ENCODE data around the gene LKAAEAR1. TPM values are rescaled to one million over a fixed set of nuclear protein-coding genes. Genes with fewer than 3 reads are reported as not detected.

The LKAAEAR1 gene
- total and polyA plus RNA-seq, 2 of the 13 experiments (the other 11 are each of a cell fraction or from before 2014, with no cell fraction given) = not detected

GRCh38 chr20:64082126-64082731 is 2.0 kb downstream of the LKAAEAR1 start (continued):
- 0 out of 2 replicates have a peak, but pooled peaks have one; percentile 4 for TF ChIP-seq IRF9 (CRISPR knock-in tag; IDR thresholded peaks at IDR 0.05; ENCODE audit: borderline replicate concordance)
- 0 out of 2 replicates have a peak, but pooled peaks have one; percentile 26 for TF ChIP-seq ZNF564 (CRISPR knock-in tag; IDR thresholded peaks at IDR 0.05)
- TF ChIP-seq ZFP1 (CRISPR knock-in tag; IDR thresholded peaks at IDR 0.05) = no peak
- TF ChIP-seq ZNF317 (CRISPR knock-in tag; IDR thresholded peaks at IDR 0.05) = no peak
- no peak for TF ChIP-seq SETDB1 (CRISPR knock-in tag; IDR thresholded peaks at IDR 0.05; ENCODE audit: borderline replicate concordance)
- no peak for TF ChIP-seq FOSL1 (CRISPR knock-in tag; IDR thresholded peaks at IDR 0.05; ENCODE audit: borderline replicate concordance)
- no peak for TF ChIP-seq NFKB2 (CRISPR knock-in tag; IDR thresholded peaks at IDR 0.05; ENCODE audit: borderline replicate concordance)
- TF ChIP-seq MLLT10 (CRISPR knock-in tag; IDR thresholded peaks at IDR 0.05) = no peak
- TF ChIP-seq ZSCAN22 (CRISPR knock-in tag; IDR thresholded peaks at IDR 0.05) = no peak
- no peak for TF ChIP-seq ZKSCAN8 (CRISPR knock-in tag; IDR thresholded peaks at IDR 0.05; ENCODE audit: borderline replicate concordance)
- no peak for TF ChIP-seq IKZF4 (CRISPR knock-in tag; IDR thresholded peaks at IDR 0.05; ENCODE audit: borderline replicate concordance, low read depth, not compliant biosample characterization)
- TF ChIP-seq HDAC6 (IDR thresholded peaks at IDR 0.05; ENCODE audit: low read depth, low read length) = no peak
- TF ChIP-seq TGIF2 (CRISPR knock-in tag; IDR thresholded peaks at IDR 0.05) = no peak
- no peak for TF ChIP-seq ZNF343 (CRISPR knock-in tag; IDR thresholded peaks at IDR 0.05)
- TF ChIP-seq, protein P1, sequence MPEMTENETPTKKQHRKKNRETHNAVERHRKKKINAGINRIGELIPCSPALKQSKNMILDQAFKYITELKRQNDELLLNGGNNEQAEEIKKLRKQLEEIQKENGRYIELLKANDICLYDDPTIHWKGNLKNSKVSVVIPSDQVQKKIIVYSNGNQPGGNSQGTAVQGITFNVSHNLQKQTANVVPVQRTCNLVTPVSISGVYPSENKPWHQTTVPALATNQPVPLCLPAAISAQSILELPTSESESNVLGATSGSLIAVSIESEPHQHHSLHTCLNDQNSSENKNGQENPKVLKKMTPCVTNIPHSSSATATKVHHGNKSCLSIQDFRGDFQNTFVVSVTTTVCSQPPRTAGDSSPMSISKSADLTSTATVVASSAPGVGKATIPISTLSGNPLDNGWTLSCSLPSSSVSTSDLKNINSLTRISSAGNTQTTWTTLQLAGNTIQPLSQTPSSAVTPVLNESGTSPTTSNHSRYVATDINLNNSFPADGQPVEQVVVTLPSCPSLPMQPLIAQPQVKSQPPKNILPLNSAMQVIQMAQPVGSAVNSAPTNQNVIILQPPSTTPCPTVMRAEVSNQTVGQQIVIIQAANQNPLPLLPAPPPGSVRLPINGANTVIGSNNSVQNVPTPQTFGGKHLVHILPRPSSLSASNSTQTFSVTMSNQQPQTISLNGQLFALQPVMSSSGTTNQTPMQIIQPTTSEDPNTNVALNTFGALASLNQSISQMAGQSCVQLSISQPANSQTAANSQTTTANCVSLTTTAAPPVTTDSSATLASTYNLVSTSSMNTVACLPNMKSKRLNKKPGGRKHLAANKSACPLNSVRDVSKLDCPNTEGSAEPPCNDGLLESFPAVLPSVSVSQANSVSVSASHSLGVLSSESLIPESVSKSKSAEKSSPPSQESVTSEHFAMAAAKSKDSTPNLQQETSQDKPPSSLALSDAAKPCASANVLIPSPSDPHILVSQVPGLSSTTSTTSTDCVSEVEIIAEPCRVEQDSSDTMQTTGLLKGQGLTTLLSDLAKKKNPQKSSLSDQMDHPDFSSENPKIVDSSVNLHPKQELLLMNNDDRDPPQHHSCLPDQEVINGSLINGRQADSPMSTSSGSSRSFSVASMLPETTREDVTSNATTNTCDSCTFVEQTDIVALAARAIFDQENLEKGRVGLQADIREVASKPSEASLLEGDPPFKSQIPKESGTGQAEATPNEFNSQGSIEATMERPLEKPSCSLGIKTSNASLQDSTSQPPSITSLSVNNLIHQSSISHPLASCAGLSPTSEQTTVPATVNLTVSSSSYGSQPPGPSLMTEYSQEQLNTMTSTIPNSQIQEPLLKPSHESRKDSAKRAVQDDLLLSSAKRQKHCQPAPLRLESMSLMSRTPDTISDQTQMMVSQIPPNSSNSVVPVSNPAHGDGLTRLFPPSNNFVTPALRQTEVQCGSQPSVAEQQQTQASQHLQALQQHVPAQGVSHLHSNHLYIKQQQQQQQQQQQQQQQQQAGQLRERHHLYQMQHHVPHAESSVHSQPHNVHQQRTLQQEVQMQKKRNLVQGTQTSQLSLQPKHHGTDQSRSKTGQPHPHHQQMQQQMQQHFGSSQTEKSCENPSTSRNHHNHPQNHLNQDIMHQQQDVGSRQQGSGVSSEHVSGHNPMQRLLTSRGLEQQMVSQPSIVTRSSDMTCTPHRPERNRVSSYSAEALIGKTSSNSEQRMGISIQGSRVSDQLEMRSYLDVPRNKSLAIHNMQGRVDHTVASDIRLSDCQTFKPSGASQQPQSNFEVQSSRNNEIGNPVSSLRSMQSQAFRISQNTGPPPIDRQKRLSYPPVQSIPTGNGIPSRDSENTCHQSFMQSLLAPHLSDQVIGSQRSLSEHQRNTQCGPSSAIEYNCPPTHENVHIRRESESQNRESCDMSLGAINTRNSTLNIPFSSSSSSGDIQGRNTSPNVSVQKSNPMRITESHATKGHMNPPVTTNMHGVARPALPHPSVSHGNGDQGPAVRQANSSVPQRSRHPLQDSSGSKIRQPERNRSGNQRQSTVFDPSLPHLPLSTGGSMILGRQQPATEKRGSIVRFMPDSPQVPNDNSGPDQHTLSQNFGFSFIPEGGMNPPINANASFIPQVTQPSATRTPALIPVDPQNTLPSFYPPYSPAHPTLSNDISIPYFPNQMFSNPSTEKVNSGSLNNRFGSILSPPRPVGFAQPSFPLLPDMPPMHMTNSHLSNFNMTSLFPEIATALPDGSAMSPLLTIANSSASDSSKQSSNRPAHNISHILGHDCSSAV (CRISPR knock-in tag; IDR thresholded peaks at IDR 0.05; ENCODE audit: borderline replicate concordance) = no peak
- TF ChIP-seq, protein P2, sequence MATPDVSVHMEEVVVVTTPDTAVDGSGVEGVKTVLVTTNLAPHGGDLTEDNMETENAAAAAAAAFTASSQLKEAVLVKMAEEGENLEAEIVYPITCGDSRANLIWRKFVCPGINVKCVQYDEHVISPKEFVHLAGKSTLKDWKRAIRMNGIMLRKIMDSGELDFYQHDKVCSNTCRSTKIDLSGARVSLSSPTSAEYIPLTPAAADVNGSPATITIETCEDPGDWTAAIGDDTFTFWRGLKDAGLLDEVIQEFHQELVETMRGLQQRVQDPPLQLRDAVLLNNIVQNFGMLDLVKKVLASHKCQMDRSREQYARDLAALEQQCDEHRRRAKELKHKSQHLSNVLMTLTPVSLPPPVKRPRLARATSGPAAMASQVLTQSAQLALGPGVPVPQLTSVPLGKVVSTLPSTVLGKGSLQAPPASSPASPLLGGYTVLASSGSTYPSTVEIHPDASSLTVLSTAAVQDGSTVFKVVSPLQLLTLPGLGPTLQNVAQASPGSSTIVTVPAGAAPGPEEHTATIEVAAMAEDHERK (CRISPR knock-in tag; IDR thresholded peaks at IDR 0.05; ENCODE audit: low read depth) = no peak
- no peak for TF ChIP-seq JDP2 (CRISPR knock-in tag; IDR thresholded peaks at IDR 0.05; ENCODE audit: borderline replicate concordance)
- TF ChIP-seq MEF2D (CRISPR knock-in tag; IDR thresholded peaks at IDR 0.05) = no peak
- no peak for TF ChIP-seq ZNF44 (CRISPR knock-in tag; IDR thresholded peaks at IDR 0.05)
- peak; percentile 17; the same call in 1 of the 2 replicates for TF ChIP-seq FOXO1 (CRISPR knock-in tag; IDR thresholded peaks at IDR 0.05)
- no peak for TF ChIP-seq ZSCAN9 (CRISPR knock-in tag; IDR thresholded peaks at IDR 0.05; ENCODE audit: borderline replicate concordance)

All from HepG2 (cell line).